ENCODE results near the gene ZIM2.

DNA sequence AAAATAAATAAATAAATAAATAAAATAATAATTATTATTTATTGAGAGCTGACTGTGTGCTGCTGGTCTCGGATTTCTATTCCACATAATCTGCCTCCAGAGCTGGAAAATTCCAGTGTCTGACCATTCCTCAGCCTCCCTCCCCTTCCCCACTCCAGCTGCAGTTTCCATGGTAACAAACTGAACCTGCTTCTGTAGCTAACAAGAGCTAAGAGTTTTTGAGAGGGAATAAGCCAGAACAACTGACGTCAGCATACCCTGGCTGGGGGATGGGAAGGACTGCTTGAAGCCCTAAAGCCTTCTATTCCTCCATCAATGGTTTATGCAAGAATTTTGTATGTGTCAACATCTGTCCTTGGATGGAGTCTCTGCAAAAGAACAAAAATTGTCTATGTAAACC is 26.0 kb upstream of the ZIM2 start:
- TF ChIP-seq, protein P1, sequence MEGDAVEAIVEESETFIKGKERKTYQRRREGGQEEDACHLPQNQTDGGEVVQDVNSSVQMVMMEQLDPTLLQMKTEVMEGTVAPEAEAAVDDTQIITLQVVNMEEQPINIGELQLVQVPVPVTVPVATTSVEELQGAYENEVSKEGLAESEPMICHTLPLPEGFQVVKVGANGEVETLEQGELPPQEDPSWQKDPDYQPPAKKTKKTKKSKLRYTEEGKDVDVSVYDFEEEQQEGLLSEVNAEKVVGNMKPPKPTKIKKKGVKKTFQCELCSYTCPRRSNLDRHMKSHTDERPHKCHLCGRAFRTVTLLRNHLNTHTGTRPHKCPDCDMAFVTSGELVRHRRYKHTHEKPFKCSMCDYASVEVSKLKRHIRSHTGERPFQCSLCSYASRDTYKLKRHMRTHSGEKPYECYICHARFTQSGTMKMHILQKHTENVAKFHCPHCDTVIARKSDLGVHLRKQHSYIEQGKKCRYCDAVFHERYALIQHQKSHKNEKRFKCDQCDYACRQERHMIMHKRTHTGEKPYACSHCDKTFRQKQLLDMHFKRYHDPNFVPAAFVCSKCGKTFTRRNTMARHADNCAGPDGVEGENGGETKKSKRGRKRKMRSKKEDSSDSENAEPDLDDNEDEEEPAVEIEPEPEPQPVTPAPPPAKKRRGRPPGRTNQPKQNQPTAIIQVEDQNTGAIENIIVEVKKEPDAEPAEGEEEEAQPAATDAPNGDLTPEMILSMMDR (IDR thresholded peaks at IDR 0.05), result no peak
- no peak for TF ChIP-seq ZFX (IDR thresholded peaks at IDR 0.05; ENCODE audit: borderline replicate concordance)

Measured in 22Rv1 (cell line).